GM21717 (cell line): ENCODE results near the gene RECQL5.
"Not testable (repeated sequence)": the region's sequence is repeated elsewhere in the genome, so short reads cannot be mapped to it uniquely, and the experiment has no call there.

Experiments used
- ATAC-seq: cut with Tn5 transposase; IDR thresholded peaks from one replicate; pipeline ENCODE4 v1.9.1; 2021; ENCODE audit warnings: mild to moderate bottlenecking, moderate library complexity; ENCODE audit not compliant: unreplicated experiment

Gene RECQL5

GRCh38 chr17:75649687-75650086 lies 17.3 kb downstream of the RECQL5 start:
- ATAC-seq = no peak

DNA sequence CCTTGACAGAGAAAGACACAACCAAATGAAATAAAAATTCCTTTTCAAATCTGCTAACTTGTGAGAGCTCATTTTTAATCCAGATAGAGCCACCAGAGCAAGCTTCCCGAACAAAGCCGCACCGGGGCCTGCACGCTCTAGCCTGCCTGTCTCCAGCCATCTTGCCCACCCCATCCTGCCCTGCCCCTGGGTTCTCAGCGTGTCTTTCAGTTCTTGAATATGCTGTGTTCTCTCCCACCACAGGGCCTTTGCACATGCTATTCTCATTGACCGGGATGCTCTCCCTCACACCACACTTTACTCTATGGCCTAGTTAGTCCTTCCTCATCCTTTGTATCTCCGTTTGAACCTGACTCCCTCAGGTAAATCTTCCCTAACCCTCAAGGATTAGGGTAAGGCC lies 19.0 kb downstream of the RECQL5 start:
- no peak for ATAC-seq

GRCh38 chr17:75647061-75647460 lies 19.9 kb downstream of the RECQL5 start:
- ATAC-seq = no peak

DNA sequence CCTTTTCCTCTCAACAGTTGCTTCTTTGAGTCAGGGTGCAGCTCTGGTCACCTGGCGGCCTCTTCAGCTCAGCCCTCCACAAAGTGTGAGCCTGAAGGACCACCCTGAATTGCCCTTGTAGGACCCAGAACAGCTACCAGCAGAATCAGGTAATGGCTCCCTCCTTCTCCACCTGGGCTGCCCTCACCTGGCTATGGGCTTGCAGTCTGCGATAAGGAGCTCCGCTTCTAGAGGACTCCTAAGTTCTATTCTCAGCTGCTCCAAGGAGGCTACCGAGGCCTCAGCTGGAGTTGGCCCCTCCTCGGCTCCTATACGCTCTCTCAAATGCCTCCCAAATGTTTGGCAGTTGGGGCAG lies 20.3 kb downstream of the RECQL5 start:
- ATAC-seq = no peak

DNA sequence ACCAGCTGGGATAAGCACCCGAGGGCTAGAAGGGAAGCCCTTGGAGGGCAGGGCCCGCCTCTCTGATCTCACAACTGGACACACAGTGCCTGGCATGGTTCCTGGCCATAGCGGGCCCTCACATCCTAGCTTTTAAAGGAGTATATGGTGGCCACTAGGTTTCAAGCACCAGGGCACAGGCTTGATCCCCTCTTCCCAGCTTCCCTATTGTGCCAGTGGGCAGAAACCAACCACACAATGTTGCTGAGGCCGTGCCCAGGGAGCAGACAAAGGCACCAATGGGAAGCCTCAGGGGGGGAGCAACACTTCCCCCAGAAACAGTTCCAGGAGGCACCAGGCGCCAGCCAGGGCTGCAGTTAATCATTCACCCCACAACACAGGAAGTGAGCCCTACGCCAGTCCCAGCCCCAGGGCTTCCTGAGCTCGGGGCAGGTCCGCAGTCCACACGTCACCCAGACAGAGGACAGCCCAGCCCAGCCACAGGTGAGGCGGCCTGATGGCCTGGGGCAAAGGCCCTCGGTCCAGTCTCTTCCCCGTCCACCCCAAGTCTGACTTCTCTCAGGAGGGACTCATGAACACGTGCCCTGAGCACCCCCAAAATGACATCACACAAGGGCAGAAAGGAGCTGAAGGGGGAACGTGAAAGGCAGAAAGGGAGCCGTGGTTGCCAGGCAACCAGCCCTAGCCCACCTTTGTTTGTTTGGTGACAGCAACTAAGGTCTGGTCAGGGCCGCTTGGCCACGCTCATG lies 20.9 kb downstream of the RECQL5 start:
- no peak for ATAC-seq

DNA sequence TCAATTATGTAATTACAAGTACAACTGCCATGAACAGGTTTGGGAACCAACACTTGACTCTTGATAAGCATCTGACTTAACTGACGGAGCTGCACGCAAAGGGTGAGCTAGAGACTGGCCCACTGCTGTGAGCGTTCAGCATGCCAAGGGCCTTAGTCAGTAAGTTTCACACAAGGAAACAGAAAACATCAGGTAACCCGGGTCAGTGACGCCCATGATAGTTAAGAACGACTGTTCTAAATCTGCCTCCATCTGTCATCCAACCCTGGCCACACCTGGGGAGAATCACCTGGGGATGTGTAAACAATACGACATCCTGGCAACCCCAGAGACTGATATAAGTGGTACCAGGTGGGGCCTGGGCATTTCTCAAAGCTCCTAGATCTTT lies 21.5 kb downstream of the RECQL5 start:
- no peak for ATAC-seq

GRCh38 chr17:75643643-75644017 lies 23.3 kb downstream of the RECQL5 start:
- no peak for ATAC-seq

- ATAC-seq = no peak
These were observed 23.9 kb downstream of the RECQL5 start for GRCh38 chr17:75642784-75643642.

GRCh38 chr17:75642182-75642783 lies 24.7 kb downstream of the RECQL5 start:
- no peak for ATAC-seq

- no peak for ATAC-seq
These were observed 25.6 kb downstream of the RECQL5 start for GRCh38 chr17:75641343-75641742.

GRCh38 chr17:75640556-75641119 lies 26.3 kb downstream of the RECQL5 start:
- ATAC-seq = no peak

GRCh38 chr17:75639771-75640555 lies 27.0 kb downstream of the RECQL5 start:
- ATAC-seq = no peak

DNA sequence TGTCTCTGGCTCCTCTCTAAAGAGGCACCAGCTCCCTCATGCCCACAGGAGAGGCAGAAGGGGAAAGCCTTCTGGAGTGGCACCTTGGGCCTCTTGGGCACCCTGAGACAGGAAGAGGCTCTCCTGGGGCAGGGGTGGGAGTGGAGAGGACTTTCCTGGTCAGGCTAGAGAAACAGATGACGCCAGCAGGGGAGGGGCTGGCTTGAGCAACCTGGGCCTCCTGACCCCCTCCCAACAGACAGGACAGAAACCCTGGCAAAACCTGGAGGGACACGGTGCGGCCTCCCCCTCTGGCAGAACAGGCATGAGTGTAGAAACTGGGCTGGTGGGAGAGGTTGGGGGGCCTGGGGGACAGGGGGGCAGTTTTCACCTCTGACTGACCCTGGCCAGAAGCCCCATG lies 27.6 kb downstream of the RECQL5 start:
- no peak for ATAC-seq

DNA sequence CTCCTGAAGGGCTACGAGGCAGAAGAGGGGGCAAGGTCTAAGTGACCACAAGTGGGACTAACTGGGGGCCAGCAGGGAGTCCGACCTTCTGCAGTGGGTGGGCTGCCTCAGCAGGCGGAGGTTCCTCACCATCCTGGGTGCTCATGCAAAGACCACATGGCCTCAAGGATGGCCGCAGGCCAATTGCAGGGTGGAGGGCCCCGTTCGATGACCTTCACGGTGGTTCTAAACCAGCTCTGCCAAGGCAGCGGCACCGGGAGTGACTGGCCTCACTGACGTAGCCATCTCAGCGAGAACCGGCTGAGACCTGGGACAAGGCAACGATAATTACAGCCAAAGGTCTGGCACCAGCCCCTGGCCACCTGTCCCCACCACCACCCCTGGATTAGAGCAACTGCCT lies 28.1 kb downstream of the RECQL5 start:
- no peak for ATAC-seq

GRCh38 chr17:75638039-75638438 lies 28.9 kb downstream of the RECQL5 start:
- ATAC-seq = not testable (repeated sequence)

DNA sequence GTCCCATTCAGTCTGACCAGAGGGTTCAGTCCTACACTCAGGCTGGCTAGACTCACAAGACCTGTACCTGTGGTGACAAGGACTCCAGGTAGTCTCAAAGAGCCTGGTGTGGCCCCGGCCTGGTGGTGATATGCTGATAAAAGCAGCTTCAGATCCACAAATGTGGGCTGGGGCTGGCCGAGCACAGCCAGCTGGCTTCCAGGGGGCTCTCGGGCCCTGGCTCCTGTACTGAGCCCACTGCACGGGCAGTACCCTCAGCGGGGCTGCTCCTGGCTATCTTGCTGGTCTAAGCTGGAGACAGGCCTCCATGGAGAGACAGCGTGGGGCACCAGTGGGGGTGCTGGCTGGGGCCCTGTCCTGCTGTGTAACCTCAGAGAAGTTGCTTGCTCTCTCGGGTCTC lies 29.4 kb downstream of the RECQL5 start:
- no peak for ATAC-seq

DNA sequence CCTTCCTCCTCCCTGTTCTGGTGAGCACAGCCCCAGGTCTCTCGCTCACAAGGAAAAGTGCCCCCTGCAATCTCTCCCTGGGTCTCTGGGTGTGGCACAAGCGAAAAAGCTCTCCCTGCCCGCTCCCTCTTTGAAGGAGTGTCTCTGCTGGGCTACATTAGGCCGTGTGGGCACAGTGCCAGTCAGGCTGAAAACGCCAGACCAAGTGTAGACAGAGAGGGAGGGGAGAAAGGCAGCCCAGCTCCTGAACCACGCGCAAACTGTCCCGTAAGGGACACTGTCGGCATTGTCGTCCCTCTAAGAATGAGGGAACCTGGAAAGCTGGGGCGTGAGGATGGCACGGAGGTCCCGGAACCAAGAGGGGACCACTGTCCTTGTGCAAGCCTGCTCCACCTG lies 29.8 kb downstream of the RECQL5 start:
- ATAC-seq = no peak

DNA sequence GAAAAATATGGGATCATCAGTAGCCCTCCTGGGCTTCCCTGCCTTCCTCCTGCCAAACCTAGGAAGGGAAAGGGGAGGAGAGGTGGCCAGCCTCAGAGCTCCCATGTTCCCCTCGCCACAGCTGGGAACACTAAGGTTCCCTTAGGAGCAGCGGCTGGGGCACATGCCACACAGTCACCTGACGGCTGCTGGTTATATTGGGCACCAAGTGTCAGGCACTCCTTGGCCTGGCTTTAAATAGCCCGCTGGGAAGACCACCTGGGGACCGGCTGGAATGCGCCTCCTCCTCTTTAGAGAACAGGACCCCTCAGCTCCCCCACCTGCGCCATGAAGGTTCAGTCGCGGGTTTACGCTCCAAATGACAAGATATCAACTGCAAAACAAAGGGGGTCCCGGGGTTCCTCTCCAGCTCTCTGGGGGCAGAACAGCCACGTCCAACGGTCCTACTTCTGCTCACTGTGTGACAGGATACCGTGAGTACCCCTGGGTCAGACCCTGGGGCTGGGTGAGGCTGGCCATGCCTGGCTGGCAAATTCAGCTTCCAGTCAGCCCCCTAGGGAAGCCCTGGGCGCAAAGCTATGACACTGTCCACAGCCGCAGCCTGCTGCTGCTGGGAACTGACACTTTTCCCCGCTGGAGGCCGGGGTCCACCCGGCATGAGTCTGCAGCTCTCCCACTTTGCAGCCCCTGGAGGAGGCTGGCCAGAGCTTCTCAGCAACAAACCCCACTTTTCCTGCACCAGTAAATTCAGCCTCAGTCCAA lies 30.4 kb downstream of the RECQL5 start:
- no peak for ATAC-seq

GRCh38 chr17:75635610-75636202 lies 31.2 kb downstream of the RECQL5 start:
- ATAC-seq = no peak
